Posterior vena cava (tissue), 2 donors: ENCODE data around the gene NCCRP1. TPM values are rescaled to one million over a fixed set of nuclear protein-coding genes. Genes with fewer than 3 reads are reported as not detected.

Source experiments
- DNase-seq: peaks from one replicate; pipeline ENCODE4 v3.0.0-alpha.2; 2020; ENCODE audit warnings: low spot score
- intact Hi-C, 2 donors: fragments of 100-400 bp; cut with DNase I; formaldehyde crosslinking; loops; one replicate each; pipeline versions ENCODE4 v1.14.1 to v1.14.2; 2022 to 2023
- long read RNA-seq, 2 donors: library from polyadenylated mRNA; unstranded; transcript quantifications; one replicate each; pipeline ENCODE4 v2.0.0, GENCODE V29; 2020 to 2021
- total RNA-seq, 2 donors: library from RNA; stranded (reverse); fragmentation: NEBNext Ultra II Directional; extraction: Animal tissue kit (Norgen Biotek cat#: 25700); gene quantifications; one replicate each; pipeline ENCODE4 v1.2.1, GENCODE V29; 2021
- donor health status: DM: yes; HTN: yes; CAD: no.
- donor health status: DM: yes; HTN: yes; CAD: no.

Gene NCCRP1
- total RNA-seq, result not detected
- long read RNA-seq, donor 1, result 0 reads
- long read RNA-seq, donor 2, result 0 reads

GRCh38 chr19:39196860-39197562, at the start of gene NCCRP1:
Gene NCCRP1 (plus strand): TSS chr19:39196964. CDS start chr19:39196983, 19 bp downstream.
- DNase-seq, result no peak
- intact Hi-C loops, result no loop called here

- intact Hi-C loops, result no loop called here
- DNase-seq, result no peak
Observed at GRCh38 chr19:39147480-39147879, 49.3 kb upstream of the NCCRP1 start.

GRCh38 chr19:39148939-39149529, 47.7 kb upstream of the NCCRP1 start:
- no peak for DNase-seq

GRCh38 chr19:39150235-39150634, 46.5 kb upstream of the NCCRP1 start:
- no peak for DNase-seq
- intact Hi-C loops, result no loop called here

More at GRCh38 chr19:39148939-39149529, 47.7 kb upstream of the NCCRP1 start:
- intact Hi-C loops, result no loop called here

- intact Hi-C loops, result no loop called here
- no peak for DNase-seq
Observed at GRCh38 chr19:39150807-39151600, 45.8 kb upstream of the NCCRP1 start.

GRCh38 chr19:39152066-39152465, 44.7 kb upstream of the NCCRP1 start:
- intact Hi-C loops, result no loop called here
- DNase-seq, result no peak

DNA sequence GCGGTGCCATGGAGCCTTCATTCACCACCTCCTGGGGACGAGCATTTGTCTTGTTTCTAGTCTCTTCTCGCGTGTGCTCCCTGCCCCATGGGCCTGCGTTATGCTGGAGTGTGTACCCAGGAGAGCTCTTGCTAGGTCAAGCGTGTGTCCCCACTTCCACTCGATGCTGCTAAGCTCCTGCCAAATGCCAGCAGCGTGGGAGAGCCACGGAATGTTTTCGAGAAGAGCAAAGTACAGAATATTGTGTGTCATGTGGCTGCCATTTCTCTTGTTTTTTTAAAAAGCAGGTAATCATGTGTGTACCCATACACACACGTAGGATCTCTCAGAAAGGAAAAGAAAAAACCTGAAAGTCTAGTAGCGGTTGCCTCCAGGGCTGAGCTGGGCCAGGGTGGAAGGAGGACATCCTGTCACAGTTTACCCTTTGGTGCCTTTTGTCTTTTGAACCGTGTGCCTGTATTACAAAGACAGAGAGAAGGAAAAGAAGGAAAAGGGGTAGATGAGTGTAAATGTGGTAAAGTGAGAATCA, 42.6 kb upstream of the NCCRP1 start:
- no peak for DNase-seq
- intact Hi-C loops, result no loop called here

GRCh38 chr19:39154629-39155100, 42.1 kb upstream of the NCCRP1 start:
- DNase-seq, result no peak
- intact Hi-C loops, result no loop called here

GRCh38 chr19:39155114-39155700, 41.6 kb upstream of the NCCRP1 start:
- intact Hi-C loops, result no loop called here
- DNase-seq, result no peak

- intact Hi-C loops, result no loop called here
- no peak for DNase-seq
Observed at GRCh38 chr19:39155741-39156140, 41.0 kb upstream of the NCCRP1 start.

- DNase-seq, result no peak
- intact Hi-C loops, result no loop called here
Observed at GRCh38 chr19:39156326-39157230, 40.2 kb upstream of the NCCRP1 start.

GRCh38 chr19:39157275-39157996, 39.3 kb upstream of the NCCRP1 start:
- intact Hi-C loops, result no loop called here

GRCh38 chr19:39157997-39158389, 38.8 kb upstream of the NCCRP1 start:
- intact Hi-C loops, result no loop called here

More at GRCh38 chr19:39157275-39157996, 39.3 kb upstream of the NCCRP1 start:
- DNase-seq, result no peak

DNA sequence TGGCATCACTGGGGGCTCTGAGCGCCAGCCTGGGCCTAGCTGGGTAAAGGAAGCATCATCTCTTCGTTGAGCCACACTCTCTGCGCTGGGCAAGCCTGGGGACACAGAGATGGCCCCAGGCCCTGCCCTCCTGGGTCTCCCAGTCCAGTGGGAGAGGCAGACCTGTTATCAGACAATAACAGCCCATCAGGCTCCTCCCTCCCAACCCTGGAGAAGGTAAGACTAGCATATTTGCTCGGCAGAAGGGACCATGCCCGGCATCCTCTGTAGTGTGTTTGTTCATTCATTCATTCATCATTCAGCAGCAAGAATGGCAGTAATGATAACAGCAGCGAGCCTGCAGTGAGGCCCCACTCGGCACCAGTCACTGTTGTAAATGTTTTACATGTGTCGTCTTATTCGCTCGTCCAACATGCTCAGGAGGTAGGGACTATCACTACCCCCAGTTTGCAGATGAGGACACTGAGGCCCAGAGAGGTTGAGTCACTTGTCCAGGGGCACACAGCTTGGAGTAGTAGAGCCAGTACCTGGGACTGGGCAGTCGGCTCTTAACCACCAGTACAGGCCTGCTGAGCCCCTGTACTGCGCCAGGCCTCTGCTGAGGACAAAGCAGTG, 38.0 kb upstream of the NCCRP1 start:
- intact Hi-C loops, result no loop called here
- no peak for DNase-seq

More at GRCh38 chr19:39157997-39158389, 38.8 kb upstream of the NCCRP1 start:
- DNase-seq, result no peak

DNA sequence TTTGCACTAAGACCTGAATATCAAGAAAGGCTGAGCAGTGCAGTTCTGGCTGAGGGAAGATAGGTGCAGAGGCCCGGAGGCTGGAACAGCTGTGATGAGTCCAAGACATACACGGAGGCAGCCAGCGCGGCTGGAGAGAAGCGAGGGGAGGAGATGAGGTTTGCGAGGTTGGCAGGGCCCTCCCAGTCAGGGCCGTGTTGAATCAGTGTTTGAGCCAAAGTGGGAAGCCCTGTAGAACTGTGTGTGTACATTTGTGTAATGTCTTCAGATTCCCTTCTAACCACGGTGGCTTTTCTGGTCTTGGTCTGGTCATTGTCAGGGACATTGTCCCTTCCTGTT, 36.3 kb upstream of the NCCRP1 start:
- DNase-seq, result peak; percentile 91
- intact Hi-C loops, result no loop called here

DNA sequence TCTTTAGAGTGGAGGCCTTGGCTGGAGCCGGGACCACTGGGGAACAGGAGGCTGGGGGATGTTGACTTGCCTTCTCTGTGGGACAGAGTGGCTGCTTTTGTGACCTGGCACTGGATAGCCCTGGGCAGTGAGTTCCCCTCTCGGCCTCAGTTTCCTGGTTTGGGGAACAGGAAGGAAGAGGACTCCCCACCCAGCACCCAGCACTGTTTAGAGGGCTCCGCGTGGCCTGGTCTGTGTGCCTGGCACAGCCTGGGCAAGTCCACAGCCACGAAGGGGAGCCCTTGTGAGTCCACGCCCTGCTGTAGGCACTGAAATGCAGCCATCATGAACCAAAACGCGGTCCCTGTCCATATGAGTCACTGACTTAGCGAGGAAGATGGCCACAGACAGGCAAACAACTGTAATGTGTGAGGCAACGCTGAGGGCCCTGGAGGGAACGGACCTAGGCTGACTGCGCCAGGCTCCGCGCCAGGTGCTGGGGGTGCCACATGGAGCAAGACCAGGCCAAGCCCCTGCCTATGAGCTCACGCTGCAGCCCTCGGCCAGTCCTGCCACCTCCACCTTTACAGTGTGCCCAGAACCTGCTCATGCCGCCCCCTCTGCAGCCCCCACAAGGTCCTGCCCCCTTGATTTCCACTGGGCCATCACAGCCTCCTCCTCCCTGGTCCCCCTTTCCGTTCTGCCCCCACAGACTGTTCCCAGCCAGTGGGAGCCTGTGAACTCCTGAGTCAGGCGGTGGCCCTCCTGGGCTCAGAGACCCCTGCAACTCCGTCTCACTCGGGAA, 35.7 kb upstream of the NCCRP1 start:
- intact Hi-C loops, result no loop called here
- no peak for DNase-seq
